Measurements from ENCODE around the gene SLC4A9.

The SLC4A9 gene, protein sequence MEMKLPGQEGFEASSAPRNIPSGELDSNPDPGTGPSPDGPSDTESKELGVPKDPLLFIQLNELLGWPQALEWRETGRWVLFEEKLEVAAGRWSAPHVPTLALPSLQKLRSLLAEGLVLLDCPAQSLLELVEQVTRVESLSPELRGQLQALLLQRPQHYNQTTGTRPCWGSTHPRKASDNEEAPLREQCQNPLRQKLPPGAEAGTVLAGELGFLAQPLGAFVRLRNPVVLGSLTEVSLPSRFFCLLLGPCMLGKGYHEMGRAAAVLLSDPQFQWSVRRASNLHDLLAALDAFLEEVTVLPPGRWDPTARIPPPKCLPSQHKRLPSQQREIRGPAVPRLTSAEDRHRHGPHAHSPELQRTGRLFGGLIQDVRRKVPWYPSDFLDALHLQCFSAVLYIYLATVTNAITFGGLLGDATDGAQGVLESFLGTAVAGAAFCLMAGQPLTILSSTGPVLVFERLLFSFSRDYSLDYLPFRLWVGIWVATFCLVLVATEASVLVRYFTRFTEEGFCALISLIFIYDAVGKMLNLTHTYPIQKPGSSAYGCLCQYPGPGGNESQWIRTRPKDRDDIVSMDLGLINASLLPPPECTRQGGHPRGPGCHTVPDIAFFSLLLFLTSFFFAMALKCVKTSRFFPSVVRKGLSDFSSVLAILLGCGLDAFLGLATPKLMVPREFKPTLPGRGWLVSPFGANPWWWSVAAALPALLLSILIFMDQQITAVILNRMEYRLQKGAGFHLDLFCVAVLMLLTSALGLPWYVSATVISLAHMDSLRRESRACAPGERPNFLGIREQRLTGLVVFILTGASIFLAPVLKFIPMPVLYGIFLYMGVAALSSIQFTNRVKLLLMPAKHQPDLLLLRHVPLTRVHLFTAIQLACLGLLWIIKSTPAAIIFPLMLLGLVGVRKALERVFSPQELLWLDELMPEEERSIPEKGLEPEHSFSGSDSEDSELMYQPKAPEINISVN

GRCh38 chr5:140360101-140360500 is at the start of gene SLC4A9:
Gene SLC4A9, plus strand, starts transcription at chr5:140360194. Its CDS starts 43 bp downstream, at chr5:140360237.
- Histone ChIP-seq H3F3A (ENCODE audit: insufficient read depth) (no peaks in the 10 kb centered on the region), H4K20me1 (ENCODE audit: low read depth, low read length) (no peaks in the 10 kb centered on the region), H3K79me2 (ENCODE audit: insufficient read depth, low read length) (no peaks in the 10 kb centered on the region), H3K9me3 (ENCODE audit: insufficient read depth, low read length) (no peaks in the 10 kb centered on the region), H3K9ac (ENCODE audit: low read length) (no peak within 1 kb of the TSS), H3K4me2 (ENCODE audit: low read depth, low read length, poor library complexity, severe bottlenecking) (no peak within 1 kb of the TSS), H3K9me2 (replicated peaks; ENCODE audit: insufficient read depth, low read length) (no peaks in the 10 kb centered on the region), H3K36me3 (ENCODE audit: low read length) (no peaks in the 10 kb centered on the region), H3K27me3 (ENCODE audit: low read length) (no peaks in the 10 kb centered on the region), H3K27ac (ENCODE audit: low read depth, low read length) (no peak within 1 kb of the TSS), H2AFZ (ENCODE audit: low read depth, low read length, severe bottlenecking) (no peak within 1 kb of the TSS), H3K4me3 (ENCODE audit: insufficient read depth, low read length, poor library complexity, severe bottlenecking) (no peak within 1 kb of the TSS)
- TF ChIP-seq EZH2phosphoT487 (conservative IDR thresholded peaks at IDR 0.05; ENCODE audit: low read length), result no peak

DNA sequence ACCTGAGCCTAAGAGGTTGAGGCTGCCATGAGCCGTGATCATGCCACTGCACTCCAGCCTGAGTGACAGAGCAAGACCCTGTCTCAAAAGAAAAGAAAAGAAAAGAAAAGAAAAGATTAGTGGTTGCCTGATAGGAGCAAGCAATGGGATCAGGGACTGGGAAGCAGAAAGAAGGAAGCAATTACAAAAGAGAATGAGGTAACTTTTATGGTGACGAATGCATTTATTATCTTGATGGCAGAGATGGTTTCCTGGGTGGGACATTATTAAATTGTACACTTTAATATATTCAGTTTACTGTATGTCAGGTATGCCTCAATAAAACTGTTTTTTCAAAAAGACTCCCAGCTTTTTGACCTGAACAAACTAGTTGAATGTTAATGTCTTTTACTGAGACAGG is 49.6 kb upstream of the SLC4A9 start:
- H3K9me3 ChIP-seq (ENCODE audit: insufficient read depth, low read length), result no peaks in the 10 kb centered on the region
- H2AFZ ChIP-seq (ENCODE audit: low read depth, low read length, severe bottlenecking), result no peak overlapping the region
- H3F3A ChIP-seq (ENCODE audit: insufficient read depth), result no peaks in the 10 kb centered on the region
- H4K20me1 ChIP-seq (ENCODE audit: low read depth, low read length), result no peaks in the 10 kb centered on the region
- H3K4me2 ChIP-seq (ENCODE audit: low read depth, low read length, poor library complexity, severe bottlenecking), result no peak overlapping the region
- H3K79me2 ChIP-seq (ENCODE audit: insufficient read depth, low read length), result no peaks in the 10 kb centered on the region
- no peaks in the 10 kb centered on the region for H3K36me3 ChIP-seq (ENCODE audit: low read length)
- no peak overlapping the region for H3K27ac ChIP-seq (ENCODE audit: low read depth, low read length)
- no peaks in the 10 kb centered on the region for H3K27me3 ChIP-seq (ENCODE audit: low read length)
- TF ChIP-seq CTCF (IDR thresholded peaks at IDR 0.05; ENCODE audit: insufficient read depth, low read length, poor library complexity, severe bottlenecking) (no peak), EZH2phosphoT487 (conservative IDR thresholded peaks at IDR 0.05; ENCODE audit: low read length) (no peak)
- no peaks in the 10 kb centered on the region for H3K9me2 ChIP-seq (replicated peaks; ENCODE audit: insufficient read depth, low read length)
- no peak overlapping the region for H3K9ac ChIP-seq (ENCODE audit: low read length)
- no peak overlapping the region for H3K4me3 ChIP-seq (ENCODE audit: insufficient read depth, low read length, poor library complexity, severe bottlenecking)

DNA sequence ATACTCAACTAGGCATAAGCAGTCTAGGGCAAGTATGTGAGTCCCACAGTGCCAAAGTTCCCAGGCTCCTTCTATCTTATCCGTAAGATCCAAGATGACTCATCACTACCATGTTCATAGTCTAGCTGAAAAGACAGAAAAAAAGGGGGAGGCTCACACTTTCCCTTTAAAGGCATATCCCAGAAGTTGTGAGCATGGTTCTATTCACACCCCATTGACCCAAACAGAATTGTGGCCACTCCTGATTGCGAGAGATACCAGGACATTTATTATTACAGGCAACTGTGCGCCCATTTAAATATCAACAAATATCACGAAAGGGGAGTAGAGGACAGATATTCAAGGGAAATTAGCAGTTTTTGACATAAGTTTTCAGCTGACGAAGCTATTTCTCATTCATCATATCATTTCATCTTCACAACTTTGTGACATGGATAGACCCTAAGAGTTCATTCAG is 49.0 kb upstream of the SLC4A9 start:
- no peak overlapping the region for H2AFZ ChIP-seq (ENCODE audit: low read depth, low read length, severe bottlenecking)
- H3K4me3 ChIP-seq (ENCODE audit: insufficient read depth, low read length, poor library complexity, severe bottlenecking), result no peak overlapping the region
- TF ChIP-seq EZH2phosphoT487 (conservative IDR thresholded peaks at IDR 0.05; ENCODE audit: low read length) (no peak), CTCF (IDR thresholded peaks at IDR 0.05; ENCODE audit: insufficient read depth, low read length, poor library complexity, severe bottlenecking) (no peak)
- no peak overlapping the region for H3K9ac ChIP-seq (ENCODE audit: low read length)
- H3K79me2 ChIP-seq (ENCODE audit: insufficient read depth, low read length), result no peaks in the 10 kb centered on the region
- no peaks in the 10 kb centered on the region for H3K27me3 ChIP-seq (ENCODE audit: low read length)
- H3F3A ChIP-seq (ENCODE audit: insufficient read depth), result no peaks in the 10 kb centered on the region
- no peak overlapping the region for H3K27ac ChIP-seq (ENCODE audit: low read depth, low read length)
- no peaks in the 10 kb centered on the region for H3K9me3 ChIP-seq (ENCODE audit: insufficient read depth, low read length)
- no peaks in the 10 kb centered on the region for H3K36me3 ChIP-seq (ENCODE audit: low read length)
- no peaks in the 10 kb centered on the region for H4K20me1 ChIP-seq (ENCODE audit: low read depth, low read length)
- H3K9me2 ChIP-seq (replicated peaks; ENCODE audit: insufficient read depth, low read length), result no peaks in the 10 kb centered on the region
- H3K4me2 ChIP-seq (ENCODE audit: low read depth, low read length, poor library complexity, severe bottlenecking), result no peak overlapping the region

Measured in SU-DHL-6 (cell line).